B cell (primary cell): Measurements from ENCODE around the gene EDC4. TPM values are rescaled to one million over a fixed set of nuclear protein-coding genes. Genes with fewer than 3 reads are reported as not detected.

Experiments used
- ATAC-seq: fragments of 200-7000 bp; cut with Tn5 transposase; one replicate; pipeline ENCODE4 v1.10.0; 2021; ENCODE audit warnings: low read depth, mild to moderate bottlenecking, moderate number of reproducible peaks, moderate library complexity
- CTCF ChIA-PET: fragments of 350-600 bp; sonication (Branson Sonifier 250); formaldehyde crosslinking; loops from one replicate; lab custom pipeline; 2021; ENCODE audit warnings: antibody characterized with exemption, inconsistent platforms; lab: Charles Lee
- POLR2A ChIA-PET: fragments of 350-600 bp; sonication (Branson Sonifier 250); formaldehyde crosslinking; loops from one replicate; lab custom pipeline; 2021; ENCODE audit warnings: antibody characterized with exemption; lab: Charles Lee
- DNase-seq: peaks from one replicate; pipeline ENCODE4 v3.0.0; 2013
- H2AFZ ChIP-seq: 2 replicates; pipeline ENCODE4 v1.6.1; 2012; ENCODE audit warnings: mild to moderate bottlenecking, low read depth, low read length; ENCODE audit not compliant: insufficient read depth, poor library complexity, severe bottlenecking
- H3K27ac ChIP-seq, 2 donors: 1 replicate in 1 of 2; 2 replicates in 1 of 2; pipeline ENCODE4 v1.5.1; 2012 to 2013; ENCODE audit warnings: low read length in 2 of 2, mild to moderate bottlenecking in 2 of 2, moderate library complexity in 1 of 2
- H3K27me3 ChIP-seq, 4 experiments: fragments of 200-600 bp in 1 of 4; sonication (generic) in 1 of 4; replicated peaks in 1 of 4; 1 replicate in 2 of 4; 2 replicates in 2 of 4; pipeline versions ENCODE4 v1.6.1 to v1.7.0; 2013 to 2016; ENCODE audit warnings: low read length in 3 of 4, mild to moderate bottlenecking in 2 of 4, mixed read lengths in 1 of 4, moderate library complexity in 1 of 4; ENCODE audit not compliant: insufficient read depth in 4 of 4, control insufficient read depth in 3 of 4; ENCODE audit errors: control extremely low read depth in 1 of 4
- H3K36me3 ChIP-seq, 2 experiments: replicated peaks in 1 of 2; 1 replicate in 1 of 2; 2 replicates in 1 of 2; pipeline versions ENCODE4 v1.6.1 to v1.7.1; 2013; ENCODE audit warnings: low read length in 1 of 2; ENCODE audit not compliant: insufficient read depth in 2 of 2, control insufficient read depth in 1 of 2; ENCODE audit errors: control extremely low read depth in 1 of 2, extremely low read depth in 1 of 2
- H3K4me1 ChIP-seq, 2 donors: fragments of 200-600 bp in 1 of 2; sonication (generic) in 1 of 2; 1 replicate in 1 of 2; 2 replicates in 1 of 2; pipeline versions ENCODE4 v1.5.1 to v1.6.1; 2013 to 2017; ENCODE audit warnings: low read length in 2 of 2; ENCODE audit not compliant: control insufficient read depth in 2 of 2, insufficient read depth in 2 of 2
- H3K4me2 ChIP-seq: replicated peaks from 2 replicates; pipeline ENCODE3; 2012; ENCODE audit warnings: mild to moderate bottlenecking, low read depth, low read length; ENCODE audit not compliant: poor library complexity, severe bottlenecking
- H3K4me3 ChIP-seq, 5 experiments: fragments of 200-600 bp in 1 of 5; sonication (generic) in 1 of 5; 1 replicate in 3 of 5; 2 replicates in 2 of 5; pipeline versions ENCODE4 v1.5.1 to v1.7.0; 2011 to 2016; ENCODE audit warnings: low read length in 4 of 5, mild to moderate bottlenecking in 4 of 5, low read depth in 2 of 5, control low read depth in 1 of 5, moderate library complexity in 1 of 5; ENCODE audit not compliant: insufficient read depth in 1 of 5; ENCODE audit errors: control extremely low read depth in 1 of 5, extremely low read depth in 1 of 5
- H3K79me2 ChIP-seq: fragments of 200-600 bp; sonication (generic); one replicate; pipeline ENCODE4 v1.6.0; 2016; ENCODE audit warnings: low read length; ENCODE audit not compliant: control insufficient read depth, insufficient read depth
- H3K9ac ChIP-seq: fragments of 200-600 bp; sonication (generic); 2 replicates; pipeline ENCODE4 v1.6.1; 2017; ENCODE audit warnings: mild to moderate bottlenecking, low read length, moderate library complexity
- H3K9me3 ChIP-seq, 3 donors: one replicate each; pipeline versions ENCODE4 v1.6.1 to v1.7.1; 2013; ENCODE audit warnings: low read length in 2 of 3; ENCODE audit not compliant: control insufficient read depth in 2 of 3, insufficient read depth in 1 of 3; ENCODE audit errors: control extremely low read depth in 1 of 3
- H4K20me1 ChIP-seq: 2 replicates; pipeline ENCODE4 v1.6.0; 2012; ENCODE audit warnings: mild to moderate bottlenecking, low read length; ENCODE audit not compliant: insufficient read depth, control insufficient read depth, poor library complexity, severe bottlenecking
- H3K27ac Mint-ChIP-seq: one replicate; pipeline ENCODE4 v1.8.0; 2021; ENCODE audit warnings: mixed read lengths
- H3K27me3 Mint-ChIP-seq: one replicate; pipeline ENCODE4 v1.8.0; 2021; ENCODE audit warnings: mixed read lengths
- H3K4me1 Mint-ChIP-seq: one replicate; pipeline ENCODE4 v1.8.0; 2021; ENCODE audit warnings: mixed read lengths
- H3K4me3 Mint-ChIP-seq: one replicate; pipeline ENCODE4 v1.8.0; 2021; ENCODE audit warnings: mixed read lengths
- H3K9me3 Mint-ChIP-seq: one replicate; pipeline ENCODE4 v1.8.0; 2022; ENCODE audit warnings: mixed read lengths; ENCODE audit not compliant: insufficient read depth
- CTCF ChIP-seq: fragments of 200-600 bp; IDR thresholded peaks from one replicate; pipeline ENCODE4 v1.8.0; 2022; ENCODE audit warnings: antibody characterized with exemption, mild to moderate bottlenecking
- EZH2 ChIP-seq: IDR thresholded peaks from 2 replicates; pipeline ENCODE4 v1.6.1; 2012; ENCODE audit warnings: borderline replicate concordance, low read depth, mild to moderate bottlenecking, moderate library complexity, low read length; ENCODE audit not compliant: insufficient read depth, poor library complexity, severe bottlenecking
- WGBS: methylation state at CpG from one replicate; pipeline ENCODE4 v1.1.5; 2013; ENCODE audit warnings: missing lambda C conversion rate; ENCODE audit not compliant: insufficient coverage; 5-methylcytosine and 5-hydroxymethylcytosine counted together
- intact Hi-C: fragments of 100-400 bp; cut with micrococcal nuclease; formaldehyde crosslinking; loops from one replicate; pipeline ENCODE4 v1.10.0; 2022
- polyA plus RNA-seq: library from polyadenylated mRNA; depleted of rRNA; stranded (reverse); fragments of >200 nt; gene quantifications from 2 replicates; pipeline ENCODE4 v1.2.3, GENCODE V29; 2012
- total RNA-seq, 2 donors: library from RNA; stranded (reverse); fragments of 120-200 nt in 1 of 2; gene quantifications; 1 replicate in 1 of 2; 2 replicates in 1 of 2; pipeline versions ENCODE4 v1.2.3 to v1.2.4, GENCODE V29; 2013 to 2022

EDC4 gene
- total and polyA plus RNA-seq, 2 donors (not counting 1 experiment from before 2014, with no cell fraction given) = 84.5 to 95.1 TPM

GRCh38 chr16:67871256-67871655 lies 1.6 kb upstream of the EDC4 start:
- Histone ChIP-seq H3K4me2 (no peak overlapping the region), H2AFZ (no peak overlapping the region), H3K9me3 (no peaks in the 10 kb centered on the region), H3K79me2 (peaks cover 34% of the 10 kb centered on the region), H3K27ac (no peak overlapping the region), H3K4me1 (peaks cover 23 to 25% of the 10 kb centered on the region in 2 donors), H3K27me3 (no peaks in the 10 kb centered on the region), H3K9ac (no peak overlapping the region), H3K4me3 (no peak overlapping the region), H4K20me1 (peaks cover 28% of the 10 kb centered on the region), H3K36me3 (peaks cover 0 to 27% of the 10 kb centered on the region in 2 experiments)
- POLR2A ChIA-PET = interaction anchor here (0.7 kb wide), 1 partner anchor 212 kb away, joined by 4 read pairs; no protein-coding TSS in a partner anchor
- Mint-ChIP-seq H3K27ac (peak overlapping the region; percentile 20), H3K9me3 (no peaks in the 10 kb centered on the region), H3K4me3 (no peak overlapping the region), H3K27me3 (no peaks in the 10 kb centered on the region), H3K4me1 (peaks cover 37% of the 10 kb centered on the region)
- DNase-seq (no peak), ATAC-seq (no peak)
- CTCF ChIA-PET = interaction anchor here (1.3 kb wide), 2 partner anchors 13 to 198 kb away, joined by 4 to 6 read pairs; partner anchors contain the start of gene NRN1L
- intact Hi-C loops = loop anchor here (5.0 kb wide), 1 partner anchor 39 kb away; no protein-coding TSS in a partner anchor
- WGBS = 100% methylated on average over 2 of the region's 3 CpGs
- TF ChIP-seq EZH2 = no peak
- TF ChIP-seq CTCF = no peak

GRCh38 chr16:67872131-67872630 lies 671 bp upstream of the EDC4 start:
- ATAC-seq (no peak), DNase-seq (no peak)
- 17% methylated on average over 1 of the region's 2 CpGs for WGBS
- Mint-ChIP-seq H3K4me1 (peaks cover 37% of the 10 kb centered on the region), H3K9me3 (no peaks in the 10 kb centered on the region), H3K27ac (peak overlapping the region; percentile 90), H3K4me3 (peak overlapping the region; percentile 91), H3K27me3 (no peaks in the 10 kb centered on the region)
- peak overlapping the region; percentile 87 for H3K9ac ChIP-seq
- H3K4me3 ChIP-seq = peak overlapping the region; percentile 41 to 98 (median 88)
- TF ChIP-seq CTCF (no peak), EZH2 (no peak)
- H3K27me3 ChIP-seq = no peaks in the 10 kb centered on the region
- peak overlapping the region; percentile 97 for H2AFZ ChIP-seq
- intact Hi-C loops = loop anchor here (1.0 to 5.0 kb wide), 6 partner anchors 21 to 153 kb away; partner anchors contain the start of genes GFOD2, NUTF2, PSKH1 and RANBP10
- peaks cover 0 to 33% of the 10 kb centered on the region in 2 experiments for H3K36me3 ChIP-seq
- peaks cover 37% of the 10 kb centered on the region for H3K79me2 ChIP-seq
- POLR2A ChIA-PET = interaction anchor here (0.7 kb wide), 1 partner anchor 211 kb away, joined by 4 read pairs; no protein-coding TSS in a partner anchor
- H3K4me1 ChIP-seq = peaks cover 23 to 25% of the 10 kb centered on the region in 2 donors
- H3K27ac ChIP-seq = peak overlapping the region; percentile 74 to 81
- peaks cover 33% of the 10 kb centered on the region for H4K20me1 ChIP-seq
- H3K9me3 ChIP-seq = no peaks in the 10 kb centered on the region
- H3K4me2 ChIP-seq = peak overlapping the region; percentile 98
- CTCF ChIA-PET = interaction anchor here (1.3 kb wide), 2 partner anchors 12 to 199 kb away, joined by 4 to 6 read pairs; partner anchors contain the start of gene NRN1L
